ENCODE measurements around the gene CLIP3.
"Not testable (repeated sequence)": the region's sequence is repeated elsewhere in the genome, so short reads cannot be mapped to it uniquely, and the experiment has no call there.

The CLIP3 gene

DNA sequence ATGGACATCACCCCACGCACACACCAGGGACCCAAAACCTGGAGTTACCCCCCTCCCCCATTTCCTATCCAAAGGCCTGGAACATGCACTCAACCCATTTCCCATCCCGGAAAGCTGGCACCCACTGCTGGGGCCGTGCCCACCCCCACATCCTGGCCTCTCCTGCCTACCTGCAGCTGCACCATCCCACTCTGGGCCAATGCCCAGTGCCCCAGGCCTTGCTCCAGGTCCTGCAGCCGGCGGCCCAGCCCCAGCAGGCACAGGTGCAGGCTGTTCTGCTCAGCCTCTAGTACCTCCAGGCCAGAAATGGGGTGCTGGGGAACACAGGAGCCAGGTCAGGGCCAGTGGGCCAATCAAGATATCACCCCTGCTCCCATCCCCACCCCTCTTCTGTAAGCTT lies 25.7 kb downstream of the CLIP3 start:
- no peak for DNase-seq

DNA sequence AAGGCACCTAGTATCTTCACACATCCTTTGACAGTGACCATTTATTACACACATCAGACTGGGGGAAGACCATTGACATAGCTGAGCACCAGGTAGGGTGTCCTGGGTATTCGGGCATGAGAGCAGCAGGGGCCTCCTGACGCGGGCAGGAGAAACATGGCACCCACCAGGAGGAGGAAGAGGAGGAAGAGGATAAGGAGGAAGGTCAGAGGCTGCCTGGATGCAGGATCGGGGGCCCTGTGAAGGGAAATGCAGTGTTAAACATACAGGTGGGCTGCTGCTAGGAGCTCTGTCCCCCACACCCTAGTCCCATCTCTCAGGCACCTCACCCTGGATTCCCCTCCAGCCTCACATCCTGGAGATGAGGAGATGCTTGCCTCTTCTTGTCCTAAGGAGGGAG lies 29.4 kb downstream of the CLIP3 start:
- DNase-seq, result no peak

DNA sequence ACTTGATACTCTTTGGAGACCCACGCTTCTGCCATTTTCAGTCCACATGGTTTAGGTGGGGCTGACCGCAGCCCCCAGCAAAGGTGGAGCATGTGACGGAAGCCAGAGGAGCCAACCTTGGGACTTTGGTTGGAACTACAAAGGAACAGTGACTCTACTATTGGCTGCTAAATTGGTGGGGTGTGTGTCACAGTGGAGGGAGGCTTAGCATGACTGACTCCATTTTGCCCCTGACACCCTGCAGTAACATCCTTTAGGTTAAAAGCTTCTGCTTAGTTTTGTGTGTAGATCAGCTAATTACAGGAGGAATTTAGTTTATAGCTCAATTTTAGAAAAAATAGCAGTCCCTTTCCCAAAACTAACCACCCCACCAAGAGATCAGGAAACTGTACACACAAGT lies 31.1 kb downstream of the CLIP3 start:
- DNase-seq, result no peak

DNA sequence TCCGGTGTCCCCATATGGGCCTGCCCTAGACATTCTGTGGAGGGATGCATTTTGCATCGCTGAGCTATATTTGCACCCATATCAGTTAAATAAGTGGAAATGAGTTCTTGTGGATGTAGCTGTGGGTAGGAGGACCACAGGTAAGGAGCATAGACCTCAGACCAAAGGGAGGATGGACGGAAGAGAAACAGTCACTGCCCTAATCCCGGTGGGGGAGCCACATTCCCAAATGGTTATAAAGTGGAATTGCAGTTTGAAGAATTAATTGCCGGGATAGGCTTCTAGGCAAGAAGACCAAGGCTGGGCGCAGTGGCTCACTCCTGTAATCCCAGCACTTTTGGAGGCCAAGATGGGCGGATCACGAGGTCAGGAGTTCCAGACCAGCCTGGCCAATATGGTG lies 35.9 kb downstream of the CLIP3 start:
- no peak for DNase-seq

DNA sequence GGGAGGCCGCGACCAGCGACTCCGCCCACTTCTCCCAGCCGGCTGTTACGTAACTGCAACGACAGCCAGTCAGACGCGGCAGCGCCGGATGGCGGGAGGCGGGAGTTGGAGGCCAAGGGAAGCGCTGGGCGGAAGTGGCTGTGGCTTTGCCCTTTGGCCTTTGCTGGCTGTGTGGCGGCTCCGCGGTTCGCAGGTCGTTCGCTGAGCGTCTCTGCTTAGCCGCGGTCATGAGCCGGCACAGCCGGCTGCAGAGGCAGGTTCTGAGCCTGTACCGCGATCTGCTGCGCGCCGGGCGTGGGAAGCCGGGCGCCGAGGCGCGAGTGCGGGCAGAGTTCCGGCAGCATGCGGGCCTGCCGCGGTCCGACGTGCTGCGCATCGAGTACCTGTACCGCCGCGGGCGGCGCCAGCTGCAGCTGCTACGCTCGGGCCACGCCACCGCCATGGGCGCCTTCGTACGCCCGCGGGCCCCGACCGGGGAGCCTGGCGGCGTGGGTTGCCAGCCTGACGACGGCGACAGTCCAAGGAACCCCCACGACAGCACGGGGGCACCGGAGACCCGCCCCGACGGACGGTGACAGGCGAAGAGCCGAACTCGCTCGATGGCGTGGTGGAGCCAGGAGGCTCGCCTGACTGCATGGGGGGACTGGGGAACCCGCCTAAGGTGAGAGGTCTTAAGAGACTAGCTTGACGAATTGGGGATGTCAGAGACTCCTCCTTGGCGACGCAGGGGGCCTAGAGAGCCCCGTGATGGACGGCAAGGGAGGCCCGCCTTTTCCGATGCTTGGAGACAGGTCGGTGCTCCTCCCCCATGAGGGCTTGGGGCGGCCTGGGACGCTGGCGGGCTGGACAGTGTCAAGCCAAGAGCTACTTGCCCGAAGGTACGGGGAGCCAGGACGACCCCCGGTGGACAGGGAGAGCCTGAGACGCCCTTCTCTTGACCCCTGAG lies 37.4 kb downstream of the CLIP3 start, which contains the start of gene SDHAF1:
SDHAF1 (plus strand) TSS at position 141 of the 946 bp plus-strand sequence; CDS start at position 228, 87 bp downstream.
- DNase-seq, result peak; percentile 91

DNA sequence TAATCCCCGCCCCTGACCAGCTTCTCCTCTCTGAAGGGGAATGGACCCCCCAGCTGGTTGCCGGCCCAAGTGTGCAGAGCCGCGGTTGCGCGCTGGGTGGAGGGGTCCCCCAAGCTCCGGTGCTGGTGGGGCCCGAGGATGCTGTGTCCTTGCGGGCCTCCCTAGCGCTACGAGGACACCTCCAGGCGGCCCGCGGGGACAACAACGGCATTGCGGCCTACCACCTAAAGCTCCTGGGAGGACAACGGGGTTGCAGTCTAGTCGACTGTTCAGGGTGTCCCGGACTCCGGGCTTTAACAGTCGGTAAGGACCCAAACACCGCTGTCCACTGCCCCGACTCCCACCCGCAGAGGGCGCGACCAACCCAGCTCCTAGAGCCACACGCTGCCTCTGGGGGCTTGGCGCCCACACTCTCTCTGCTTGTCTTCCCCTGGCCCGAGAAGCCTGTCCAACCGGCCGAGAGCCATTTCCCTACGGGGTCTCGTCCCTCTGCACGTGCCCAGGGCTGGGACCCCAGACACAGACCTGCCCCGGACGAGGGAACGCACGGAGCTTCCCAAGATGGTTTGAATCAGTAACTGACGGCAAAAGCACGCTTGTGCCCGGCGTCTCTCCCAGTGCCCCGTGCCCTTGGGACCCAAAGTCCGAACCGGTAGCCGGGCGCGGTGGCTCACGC lies 38.6 kb downstream of the CLIP3 start:
- DNase-seq, result no peak

DNA sequence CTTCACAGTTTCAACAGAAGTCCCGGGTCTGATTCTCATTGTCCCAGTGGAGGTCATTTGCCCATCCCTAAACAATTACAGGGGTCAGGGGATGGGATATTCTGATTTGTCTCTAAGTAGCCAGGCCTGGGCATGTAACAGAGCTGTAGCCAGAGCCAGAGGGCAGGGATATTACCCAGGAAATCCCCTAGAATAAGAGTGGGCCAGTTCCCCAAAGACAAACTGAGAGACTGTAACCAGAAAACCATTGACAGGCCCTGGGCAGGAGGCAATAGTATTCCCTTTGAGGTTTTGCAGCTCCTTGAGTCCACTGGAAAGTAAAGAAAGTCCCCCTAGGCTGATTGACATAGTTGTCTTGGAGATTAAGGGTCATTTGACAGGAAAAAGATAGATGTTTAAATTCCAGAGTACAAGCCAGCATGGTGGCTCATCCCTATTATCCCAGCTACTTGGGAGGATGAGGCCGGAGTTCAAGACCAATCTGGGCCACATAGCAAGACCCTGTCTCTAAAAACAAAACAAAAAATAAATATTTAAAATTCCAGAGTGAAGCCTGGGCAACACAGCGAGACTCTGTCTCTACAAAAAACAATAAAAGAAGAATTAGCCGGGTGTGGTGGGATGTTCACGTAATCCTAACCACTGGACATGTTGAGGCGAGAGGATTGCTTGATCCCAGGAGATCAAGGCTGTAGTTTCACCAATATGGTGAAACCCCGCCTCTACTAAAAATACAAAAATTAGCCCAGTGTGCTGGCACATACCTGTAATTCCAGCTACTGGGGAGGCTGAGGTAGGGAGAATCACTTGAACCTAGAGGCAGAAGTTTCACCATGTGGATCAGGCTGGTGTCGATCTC lies 39.5 kb downstream of the CLIP3 start:
- DNase-seq, result no peak

DNA sequence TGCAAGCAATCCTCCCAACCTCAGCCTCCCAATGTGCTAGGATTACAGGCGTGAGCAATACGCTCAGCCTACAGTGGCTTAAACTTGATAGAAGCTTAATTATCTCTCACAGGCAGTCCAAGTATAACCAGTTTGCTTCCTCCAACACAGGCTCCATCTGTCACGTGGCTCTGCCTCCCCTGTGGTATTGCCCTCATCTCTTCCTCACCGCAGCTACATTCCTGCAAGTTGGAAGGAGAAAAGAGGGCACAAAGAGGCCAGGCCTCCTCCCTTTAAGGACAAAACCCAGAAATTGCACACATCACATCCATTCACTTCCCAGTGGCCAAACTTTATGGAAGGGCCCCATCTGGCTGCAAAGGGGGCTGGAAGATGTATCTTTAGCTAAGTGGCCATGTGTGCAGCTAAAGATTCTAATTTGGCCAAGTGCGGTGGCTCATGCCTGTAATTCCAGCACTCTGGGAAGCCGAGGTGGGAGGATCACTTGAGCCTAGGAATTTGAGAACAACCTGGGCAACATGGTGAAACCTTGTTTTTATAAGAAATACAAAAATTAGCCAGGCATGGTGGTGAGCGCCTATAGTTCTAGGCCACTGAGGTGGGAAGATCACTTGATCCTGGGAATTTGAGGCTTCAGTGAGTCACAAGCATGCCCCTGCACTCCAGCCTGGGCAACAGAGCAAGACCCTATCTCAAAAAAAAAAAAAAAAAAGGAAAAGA lies 40.8 kb downstream of the CLIP3 start:
- DNase-seq, result no peak

DNA sequence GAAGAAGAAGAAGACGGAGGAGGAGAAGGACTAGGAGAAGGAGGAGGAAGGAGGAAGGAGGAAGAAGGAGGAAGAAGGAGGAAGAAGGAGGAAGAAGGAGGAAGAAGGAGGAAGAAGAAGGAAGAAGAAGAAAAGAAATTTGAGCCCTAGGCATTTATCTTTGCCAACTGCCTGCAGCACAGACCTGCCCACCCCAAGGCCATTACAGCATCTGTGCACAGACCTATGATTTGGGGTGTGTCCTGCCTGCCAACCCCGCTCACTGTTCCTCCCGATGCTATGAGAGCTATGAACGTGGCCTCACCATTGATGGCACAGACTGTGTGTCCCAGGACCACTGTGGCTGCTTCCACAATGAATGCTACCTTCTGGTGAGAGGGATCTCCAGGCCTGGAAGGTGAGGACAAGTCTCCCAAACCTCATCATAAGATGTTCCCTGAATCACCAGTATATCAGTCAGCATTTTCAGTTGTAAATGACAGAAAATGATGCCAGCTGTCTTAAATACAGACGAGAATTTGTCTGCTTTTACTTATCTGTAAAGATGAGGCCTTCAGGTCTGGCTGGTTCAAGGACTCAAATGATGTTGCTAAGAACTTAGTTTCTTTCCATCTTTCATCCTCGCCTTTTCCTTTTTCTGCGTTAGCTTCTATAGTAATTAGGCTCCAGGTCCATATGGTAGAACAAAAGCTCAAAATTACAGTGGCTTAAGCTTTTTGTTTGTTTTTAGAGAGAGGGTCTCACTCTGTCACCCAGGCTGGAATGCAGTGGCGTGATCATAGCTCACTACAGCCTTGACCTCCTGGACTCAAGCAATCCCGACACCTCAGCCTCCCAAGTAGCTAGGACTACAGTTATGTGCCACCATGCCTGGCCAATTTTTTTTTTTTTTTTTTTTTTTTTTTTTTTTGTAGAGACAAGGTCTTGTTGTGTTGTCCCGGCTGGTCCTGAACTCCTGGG lies 41.6 kb downstream of the CLIP3 start:
- no peak for DNase-seq

DNA sequence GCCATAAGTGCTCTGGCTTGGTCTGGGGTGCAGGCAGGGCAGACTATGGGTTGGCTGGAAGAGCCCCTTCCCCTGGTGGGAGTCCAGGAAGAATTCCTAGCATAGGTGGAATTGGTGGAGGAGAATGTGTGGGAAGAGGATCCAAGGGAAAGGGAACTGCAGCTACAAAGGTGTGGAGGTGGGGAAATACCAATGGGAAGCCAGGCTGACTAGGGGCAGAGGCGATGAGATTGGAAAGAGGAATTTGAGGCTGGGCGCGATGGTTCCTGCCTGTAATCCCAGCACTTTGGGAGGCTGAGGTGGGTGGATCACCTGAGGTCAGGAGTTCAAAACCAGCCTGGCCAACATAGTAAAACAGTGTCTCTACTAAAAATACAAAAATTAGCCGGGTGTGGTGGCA lies 42.5 kb downstream of the CLIP3 start:
- no peak for DNase-seq

DNA sequence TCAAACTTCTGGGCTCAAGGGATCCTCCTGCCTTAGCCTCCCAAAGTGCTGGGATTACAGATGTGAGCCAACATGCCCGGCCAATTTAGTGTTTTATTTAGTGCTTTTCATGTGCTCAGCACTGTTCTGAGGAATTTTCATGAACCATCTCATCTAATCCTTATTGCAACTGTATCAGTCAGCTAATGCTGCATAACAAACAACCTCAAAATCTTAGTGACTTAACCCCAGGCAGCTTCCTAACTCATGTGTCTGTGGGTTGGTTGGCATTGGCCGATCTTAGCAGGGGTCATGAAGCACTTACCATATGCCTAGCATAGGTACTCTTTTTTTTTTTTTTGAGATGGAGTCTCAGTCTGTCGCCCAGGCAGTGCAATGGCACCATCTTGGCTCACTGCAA lies 43.8 kb downstream of the CLIP3 start:
- DNase-seq, result no peak

DNA sequence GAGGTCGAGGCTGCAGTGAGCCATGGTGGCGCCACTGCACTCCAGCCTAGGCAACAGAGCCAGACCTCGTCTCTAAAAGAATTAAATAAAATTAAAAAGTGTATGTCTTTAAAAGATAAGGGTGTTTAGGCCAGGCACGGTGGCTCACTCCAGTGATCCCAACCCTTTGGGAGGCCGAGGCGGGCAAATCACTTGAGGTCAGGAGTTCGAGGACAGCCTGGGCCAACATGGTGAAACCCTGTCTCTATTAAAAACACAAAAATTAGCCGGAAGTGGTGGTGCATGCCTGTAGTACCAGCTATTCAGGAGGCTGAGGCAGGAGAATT lies 45.1 kb downstream of the CLIP3 start:
- DNase-seq, result no peak

DNA sequence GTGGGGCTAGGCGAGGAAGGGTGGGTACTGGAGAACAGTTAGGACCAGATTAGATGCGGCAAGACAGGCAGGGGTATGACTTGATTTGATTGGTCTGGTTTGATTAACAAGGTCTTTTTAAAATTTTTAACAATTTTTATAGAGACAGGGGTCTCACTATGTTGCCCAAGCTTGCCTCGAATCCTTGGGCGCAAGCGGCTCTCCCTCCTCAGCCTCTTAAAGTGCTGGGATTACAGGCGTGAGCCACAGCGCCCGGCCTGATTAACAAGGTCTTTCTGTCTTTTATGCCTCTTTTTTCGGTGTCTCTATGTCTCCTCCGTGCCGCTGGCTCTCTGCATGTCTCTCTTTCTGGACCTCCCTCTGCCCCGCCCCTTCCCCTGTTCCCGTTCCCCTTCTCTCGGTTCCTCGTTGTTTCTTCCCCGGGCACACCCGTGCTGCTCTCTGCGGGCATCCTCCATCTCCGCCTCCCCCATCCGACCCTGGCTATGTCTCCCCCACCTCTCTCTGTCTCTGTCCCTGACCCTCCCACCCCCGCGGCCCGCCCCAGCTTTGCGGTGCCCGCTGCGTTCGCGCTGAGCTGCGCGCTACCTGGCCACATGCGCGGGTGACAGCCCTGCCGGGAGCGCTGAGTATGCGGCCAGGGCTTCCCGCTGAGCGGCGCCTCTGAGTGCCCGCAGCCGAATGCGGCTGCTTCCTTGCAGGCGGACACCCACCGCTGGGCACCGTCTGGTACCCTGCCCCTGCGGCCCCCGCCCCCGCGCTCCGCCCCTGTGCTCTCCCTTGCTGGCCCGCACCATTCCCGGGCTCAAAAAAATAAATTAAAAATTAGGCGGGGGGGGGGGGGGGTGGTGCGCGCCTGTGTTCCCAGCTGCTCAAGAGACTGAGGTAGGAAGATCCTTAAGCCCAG lies 45.8 kb downstream of the CLIP3 start:
- DNase-seq, result no peak

DNA sequence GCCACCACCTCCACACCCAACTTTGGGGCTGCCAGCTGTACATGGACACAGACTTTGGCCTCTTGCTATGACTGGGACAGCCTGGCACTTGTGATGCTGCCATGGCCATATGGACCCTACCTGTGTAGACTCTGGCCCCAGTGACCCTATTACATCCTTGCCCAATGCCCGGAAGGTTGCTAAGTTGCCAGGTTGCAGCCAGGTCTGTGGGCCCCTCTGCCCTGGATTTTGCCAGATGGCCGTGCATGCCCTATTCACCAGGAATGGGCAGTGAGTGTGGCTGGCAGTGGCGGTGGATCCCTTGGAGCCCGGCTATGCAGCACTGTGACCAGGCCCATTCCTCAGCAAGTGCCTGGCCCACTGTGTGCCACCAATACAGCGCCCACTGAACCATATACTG lies 46.6 kb downstream of the CLIP3 start:
- DNase-seq, result no peak

DNA sequence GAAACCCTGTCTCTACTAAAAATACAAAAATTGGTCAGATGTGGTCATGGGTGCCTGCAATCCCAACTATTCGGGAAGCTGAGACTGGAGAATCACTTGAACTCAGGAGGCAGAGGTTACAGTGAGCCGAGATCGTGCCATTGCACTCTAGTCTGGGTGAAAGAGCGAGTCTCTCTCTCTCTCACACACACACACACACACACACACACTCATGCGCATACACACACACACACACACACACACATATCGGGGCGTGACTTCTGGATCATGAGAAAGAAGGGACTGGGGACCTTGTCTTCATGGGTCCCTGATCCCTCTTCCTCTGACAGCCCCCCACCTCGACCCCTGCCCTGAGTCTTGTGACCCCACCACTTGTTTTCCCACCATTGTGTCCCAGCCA lies 49.5 kb downstream of the CLIP3 start:
- no peak for DNase-seq

DNA sequence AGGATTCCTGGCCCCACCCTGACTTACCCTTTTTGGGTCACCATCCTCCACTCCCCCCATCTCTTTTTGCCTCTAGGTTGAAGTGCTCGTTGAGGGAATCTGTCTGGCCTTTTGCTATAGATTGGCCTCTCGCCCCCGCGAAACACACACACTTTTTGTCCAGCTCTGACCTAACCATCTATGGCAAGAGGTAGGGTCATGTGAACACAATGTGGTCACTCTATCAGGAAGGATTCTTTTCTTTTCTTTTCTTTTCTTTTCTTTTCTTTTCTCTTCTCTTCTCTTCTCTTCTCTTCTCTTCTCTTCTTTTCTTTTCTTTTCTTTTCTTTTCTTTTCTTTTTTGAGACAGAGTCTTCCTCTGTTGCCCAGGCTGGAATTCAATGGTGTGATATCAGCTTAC lies 51.7 kb downstream of the CLIP3 start:
- not testable (repeated sequence) for DNase-seq

DNA sequence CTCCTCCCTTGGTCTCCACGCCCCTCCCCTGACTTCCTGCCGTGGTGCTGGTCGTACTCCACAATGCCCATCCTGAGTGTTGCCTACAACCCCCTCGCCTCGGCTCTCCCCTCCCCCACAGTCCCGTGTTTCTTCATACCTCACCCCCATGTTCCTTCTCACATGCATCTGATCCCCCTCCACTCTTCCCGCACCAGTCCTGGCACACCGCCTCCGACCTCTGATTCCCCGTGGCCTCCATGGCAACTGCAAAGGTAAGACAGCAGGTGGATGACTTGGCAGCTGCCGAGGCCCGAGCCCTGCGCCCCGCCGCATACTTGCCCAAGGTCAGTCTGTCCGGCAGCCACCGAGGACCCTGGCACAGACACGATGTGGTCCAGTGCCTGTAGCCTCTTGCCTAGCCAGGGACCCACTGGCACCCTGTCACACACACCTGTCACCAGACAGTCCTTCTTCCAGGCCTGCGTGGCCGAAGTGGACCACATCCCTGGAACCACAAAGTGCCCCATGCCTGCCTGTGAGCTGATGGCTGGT lies 53.8 kb downstream of the CLIP3 start:
- no peak for DNase-seq

DNA sequence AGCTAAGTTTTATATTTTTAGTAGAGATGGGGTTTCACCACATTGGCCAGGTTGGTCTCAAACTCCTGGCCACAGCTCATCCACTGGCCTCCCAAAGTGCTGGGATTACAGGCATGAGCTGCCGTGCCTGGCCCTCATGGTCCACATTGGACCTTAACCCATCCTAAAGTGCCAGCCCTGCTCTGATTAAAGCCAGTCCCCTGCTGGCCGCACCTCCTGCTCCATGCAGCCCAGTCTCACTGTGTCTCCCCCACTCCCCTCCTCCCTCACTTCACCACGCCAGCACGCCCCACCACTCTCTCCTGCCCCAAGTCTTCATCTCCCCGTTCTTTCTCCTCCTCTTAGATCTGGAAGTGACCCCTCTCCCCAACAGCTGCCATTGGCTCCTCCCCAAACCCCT lies 54.4 kb downstream of the CLIP3 start:
- no peak for DNase-seq

DNA sequence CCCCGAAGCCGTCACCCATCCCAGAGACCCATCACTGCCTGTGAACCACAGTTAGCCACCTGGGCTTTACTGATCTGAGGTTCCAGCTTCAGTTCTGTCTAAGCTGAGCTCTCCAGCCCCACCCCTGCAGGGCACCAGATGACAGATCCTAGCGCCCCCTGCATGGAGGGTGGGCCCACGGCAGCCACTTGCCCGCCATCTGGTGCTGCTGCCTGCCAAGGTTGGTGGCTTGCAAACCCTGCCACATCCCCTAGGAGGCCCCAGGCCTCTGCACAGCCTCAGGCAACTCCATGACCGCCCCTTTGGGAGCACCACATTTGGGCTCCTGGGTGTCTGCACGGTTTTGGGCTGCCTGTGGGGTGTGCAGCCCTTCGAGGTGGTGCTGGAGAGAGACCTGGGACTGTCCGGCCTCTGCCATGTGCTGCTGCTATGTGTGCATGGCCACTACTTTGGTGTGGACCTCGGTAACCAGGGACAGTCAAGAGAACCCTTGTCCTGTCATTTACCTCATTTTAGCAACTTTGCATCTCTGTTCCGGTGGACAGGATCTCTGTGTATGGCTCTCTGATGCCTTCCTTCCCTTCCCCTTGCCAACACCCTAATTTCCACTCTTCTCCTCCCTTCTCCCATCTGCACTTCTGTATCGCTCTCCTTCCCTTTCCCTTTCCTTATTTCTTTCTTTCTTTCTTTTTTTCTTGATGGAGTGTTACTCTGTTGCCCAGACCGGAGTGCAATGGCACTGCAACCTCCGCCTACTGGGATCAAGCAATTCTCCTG lies 55.0 kb downstream of the CLIP3 start:
- no peak for DNase-seq
